ENCODE measurements around the gene PDE4B.

Gene PDE4B

DNA sequence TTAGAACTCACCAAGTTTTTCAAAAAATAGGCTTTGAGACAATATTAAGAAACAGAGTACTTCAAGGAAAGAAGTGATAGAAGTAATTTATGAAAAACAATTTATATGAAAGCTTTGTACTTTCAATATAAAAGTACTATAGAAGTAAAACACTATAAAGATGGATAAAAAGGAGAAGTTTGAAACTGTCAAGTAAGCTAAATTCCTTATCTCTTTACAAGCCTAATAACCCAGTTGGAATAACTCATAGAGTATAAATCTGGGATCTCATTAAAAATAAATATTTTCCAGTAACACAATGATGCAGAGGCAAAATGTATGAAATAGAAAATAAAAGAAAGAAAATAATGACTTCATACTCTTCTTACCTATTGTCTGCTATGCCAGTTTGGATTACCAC, 232.5 kb downstream of the PDE4B start:
- TF ChIP-seq, protein P1, sequence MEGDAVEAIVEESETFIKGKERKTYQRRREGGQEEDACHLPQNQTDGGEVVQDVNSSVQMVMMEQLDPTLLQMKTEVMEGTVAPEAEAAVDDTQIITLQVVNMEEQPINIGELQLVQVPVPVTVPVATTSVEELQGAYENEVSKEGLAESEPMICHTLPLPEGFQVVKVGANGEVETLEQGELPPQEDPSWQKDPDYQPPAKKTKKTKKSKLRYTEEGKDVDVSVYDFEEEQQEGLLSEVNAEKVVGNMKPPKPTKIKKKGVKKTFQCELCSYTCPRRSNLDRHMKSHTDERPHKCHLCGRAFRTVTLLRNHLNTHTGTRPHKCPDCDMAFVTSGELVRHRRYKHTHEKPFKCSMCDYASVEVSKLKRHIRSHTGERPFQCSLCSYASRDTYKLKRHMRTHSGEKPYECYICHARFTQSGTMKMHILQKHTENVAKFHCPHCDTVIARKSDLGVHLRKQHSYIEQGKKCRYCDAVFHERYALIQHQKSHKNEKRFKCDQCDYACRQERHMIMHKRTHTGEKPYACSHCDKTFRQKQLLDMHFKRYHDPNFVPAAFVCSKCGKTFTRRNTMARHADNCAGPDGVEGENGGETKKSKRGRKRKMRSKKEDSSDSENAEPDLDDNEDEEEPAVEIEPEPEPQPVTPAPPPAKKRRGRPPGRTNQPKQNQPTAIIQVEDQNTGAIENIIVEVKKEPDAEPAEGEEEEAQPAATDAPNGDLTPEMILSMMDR (IDR thresholded peaks at IDR 0.05; ENCODE audit: low read length, missing control alignments) = no peak
- DNase-seq (ENCODE audit: low read depth) = no peak
- no peak overlapping the region for H3K4me3 ChIP-seq (replicated peaks; ENCODE audit: low read depth, low read length)

DNA sequence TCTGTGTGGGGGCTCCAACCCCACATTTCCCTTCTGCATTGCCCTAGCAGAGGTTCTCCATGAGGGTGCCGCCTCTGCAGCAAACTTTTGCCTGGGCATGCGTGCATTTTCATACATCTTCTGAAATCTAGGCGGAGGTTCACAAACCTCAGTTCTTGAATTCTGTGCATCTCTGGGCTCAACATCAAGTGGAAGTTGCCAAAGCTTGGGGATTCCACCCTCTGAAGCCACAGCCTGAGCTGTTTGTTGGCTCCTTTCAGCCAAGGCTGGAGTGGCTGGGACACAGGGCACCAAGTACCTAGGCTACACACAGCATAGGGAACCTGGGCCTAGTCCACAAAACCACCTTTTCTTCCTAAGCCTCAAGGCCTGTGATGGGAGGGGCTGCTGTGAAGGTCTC, 235.3 kb downstream of the PDE4B start:
- H3K4me3 ChIP-seq (replicated peaks; ENCODE audit: low read depth, low read length) = no peak overlapping the region
- DNase-seq (ENCODE audit: low read depth) = no peak
- TF ChIP-seq, protein P1 (IDR thresholded peaks at IDR 0.05; ENCODE audit: low read length, missing control alignments) = no peak

DNA sequence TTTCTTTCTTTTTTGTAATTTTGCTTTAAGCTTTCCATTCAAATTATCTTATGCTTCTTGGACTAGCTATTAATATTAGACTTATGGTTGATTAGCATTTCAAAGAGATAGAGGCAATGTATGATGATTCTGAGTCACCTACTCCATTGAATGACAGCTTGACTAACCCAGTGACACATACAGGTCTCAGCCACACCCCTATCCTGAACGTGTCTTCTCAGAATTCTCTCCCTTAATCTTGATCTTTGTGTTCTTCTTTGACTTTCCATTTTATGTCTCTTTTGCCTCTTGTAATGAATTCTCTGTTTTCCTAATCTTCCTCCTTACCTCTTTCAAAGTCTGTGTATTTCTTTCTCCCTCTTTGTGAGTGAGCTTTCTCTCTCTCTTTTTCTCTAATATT, 241.1 kb downstream of the PDE4B start:
- DNase-seq (ENCODE audit: low read depth) = no peak
- TF ChIP-seq, protein P1 (IDR thresholded peaks at IDR 0.05; ENCODE audit: low read length, missing control alignments) = no peak

DNA sequence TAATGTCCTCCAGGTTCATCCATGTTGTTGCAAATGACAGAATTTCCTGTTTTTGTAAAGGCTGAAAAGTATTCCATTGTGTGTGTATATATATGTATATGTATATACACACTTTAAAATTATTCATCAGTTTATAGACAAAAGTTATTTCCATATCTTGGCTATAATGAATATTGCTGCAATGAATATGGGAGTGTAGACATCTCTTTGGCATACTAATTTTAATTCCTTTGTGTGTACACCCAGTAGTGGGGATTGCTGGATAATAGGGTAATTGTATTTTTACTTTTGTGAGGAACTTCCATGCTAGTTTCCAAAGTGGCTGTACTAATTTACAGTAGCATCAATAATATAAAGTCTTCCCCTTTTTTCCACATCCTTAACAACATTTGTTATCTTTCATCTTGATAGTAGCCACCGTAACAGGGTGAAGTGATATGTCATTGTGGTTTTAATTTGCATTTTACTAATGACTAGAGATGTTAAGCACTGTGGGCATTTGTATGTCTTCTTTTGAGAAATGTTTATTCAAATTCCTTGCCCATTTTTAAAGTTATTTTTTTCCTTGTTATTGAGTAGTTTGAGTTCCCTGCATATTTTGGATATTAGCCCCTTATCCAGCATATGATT, 243.0 kb downstream of the PDE4B start:
- TF ChIP-seq, protein P1 (IDR thresholded peaks at IDR 0.05; ENCODE audit: low read length, missing control alignments) = no peak
- H3K4me3 ChIP-seq (replicated peaks; ENCODE audit: low read depth, low read length) = no peak overlapping the region
- no peak for DNase-seq (ENCODE audit: low read depth)

More for the DNA sequence above, 241.1 kb downstream of the PDE4B start:
- H3K4me3 ChIP-seq (replicated peaks; ENCODE audit: low read depth, low read length) = no peak overlapping the region

DNA sequence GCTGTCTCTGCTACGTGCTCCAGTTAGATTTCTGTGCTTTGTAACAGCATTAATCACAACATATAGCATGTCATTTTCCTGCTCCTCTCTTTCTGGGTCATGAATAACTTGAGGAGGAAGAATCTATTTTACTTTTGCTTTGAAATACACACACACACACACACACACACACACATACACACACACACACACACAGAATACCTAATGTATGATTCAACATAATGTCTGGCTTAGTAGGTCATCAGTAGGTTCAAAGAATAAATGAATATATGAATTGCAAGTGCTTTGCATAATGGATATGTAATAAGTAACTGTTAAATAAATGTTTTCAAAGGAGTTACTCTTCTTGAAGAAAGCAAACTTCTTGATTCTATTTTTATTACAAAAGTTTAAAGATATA, 249.0 kb downstream of the PDE4B start:
- DNase-seq (ENCODE audit: low read depth) = no peak
- TF ChIP-seq, protein P1 (IDR thresholded peaks at IDR 0.05; ENCODE audit: low read length, missing control alignments) = no peak

DNA sequence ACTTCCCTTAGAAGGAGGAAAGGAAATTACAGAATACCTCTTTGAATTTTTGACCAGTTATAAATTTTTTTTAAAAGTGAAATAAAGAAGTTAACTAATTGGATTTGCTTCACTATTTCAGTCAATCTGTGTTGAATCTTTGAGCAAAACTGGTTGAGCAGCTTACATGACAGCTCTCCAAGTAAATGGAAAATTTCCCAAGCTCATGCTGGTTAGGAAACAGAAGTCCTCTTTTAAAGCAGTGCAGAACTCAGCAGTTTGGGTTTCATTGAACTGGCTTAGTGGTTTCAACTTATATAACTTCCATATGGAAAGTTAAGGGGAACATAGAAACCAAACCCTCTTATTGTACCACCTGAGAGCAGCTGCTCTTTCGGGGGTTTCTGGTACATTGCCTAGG, 250.5 kb downstream of the PDE4B start:
- H3K4me3 ChIP-seq (replicated peaks; ENCODE audit: low read depth, low read length) = no peak overlapping the region
- DNase-seq (ENCODE audit: low read depth) = no peak

More for the DNA sequence above, 249.0 kb downstream of the PDE4B start:
- no peak overlapping the region for H3K4me3 ChIP-seq (replicated peaks; ENCODE audit: low read depth, low read length)

More for the DNA sequence above, 250.5 kb downstream of the PDE4B start:
- TF ChIP-seq, protein P1 (IDR thresholded peaks at IDR 0.05; ENCODE audit: low read length, missing control alignments) = no peak

All from fibroblast of pulmonary artery (primary cell).